ENCODE measurements around the gene KCNJ13.
"Not testable (repeated sequence)": the region's sequence is repeated elsewhere in the genome, so short reads cannot be mapped to it uniquely, and the experiment has no call there.

DNA sequence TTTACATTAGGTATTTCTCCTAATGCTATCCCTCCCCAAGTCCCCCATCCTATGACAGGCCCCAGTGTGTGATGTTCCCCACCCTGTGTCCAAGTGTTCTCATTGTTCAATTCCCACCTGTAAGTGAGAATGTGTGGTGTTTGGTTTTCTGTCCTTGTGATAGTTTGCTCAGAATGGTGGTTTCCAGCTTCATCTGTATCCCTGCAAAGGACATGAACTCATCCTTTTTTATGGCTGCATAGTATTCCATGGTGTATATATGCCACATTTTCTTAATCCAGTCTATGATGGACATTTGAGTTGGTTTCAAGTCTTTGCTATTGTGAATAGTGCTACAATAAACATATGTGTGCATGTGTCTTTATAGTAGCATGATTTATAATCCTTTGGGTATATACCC, 56.3 kb downstream of the KCNJ13 start:
- TF ChIP-seq EZH2 (IDR thresholded peaks at IDR 0.05; ENCODE audit: low read depth) = not testable (repeated sequence)
- TF ChIP-seq, protein P1, sequence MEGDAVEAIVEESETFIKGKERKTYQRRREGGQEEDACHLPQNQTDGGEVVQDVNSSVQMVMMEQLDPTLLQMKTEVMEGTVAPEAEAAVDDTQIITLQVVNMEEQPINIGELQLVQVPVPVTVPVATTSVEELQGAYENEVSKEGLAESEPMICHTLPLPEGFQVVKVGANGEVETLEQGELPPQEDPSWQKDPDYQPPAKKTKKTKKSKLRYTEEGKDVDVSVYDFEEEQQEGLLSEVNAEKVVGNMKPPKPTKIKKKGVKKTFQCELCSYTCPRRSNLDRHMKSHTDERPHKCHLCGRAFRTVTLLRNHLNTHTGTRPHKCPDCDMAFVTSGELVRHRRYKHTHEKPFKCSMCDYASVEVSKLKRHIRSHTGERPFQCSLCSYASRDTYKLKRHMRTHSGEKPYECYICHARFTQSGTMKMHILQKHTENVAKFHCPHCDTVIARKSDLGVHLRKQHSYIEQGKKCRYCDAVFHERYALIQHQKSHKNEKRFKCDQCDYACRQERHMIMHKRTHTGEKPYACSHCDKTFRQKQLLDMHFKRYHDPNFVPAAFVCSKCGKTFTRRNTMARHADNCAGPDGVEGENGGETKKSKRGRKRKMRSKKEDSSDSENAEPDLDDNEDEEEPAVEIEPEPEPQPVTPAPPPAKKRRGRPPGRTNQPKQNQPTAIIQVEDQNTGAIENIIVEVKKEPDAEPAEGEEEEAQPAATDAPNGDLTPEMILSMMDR (conservative IDR thresholded peaks at IDR 0.05) = not testable (repeated sequence)
